GM12874 (cell line): ENCODE data around the gene C10orf62.
A peak's percentile ranks its signal among the peaks of the same experiment; 100 is the strongest.

Source experiments
- TF ChIP-seq, protein P1 (sequence below): IDR thresholded peaks from 2 replicates; pipeline ENCODE4 v1.5.1; 2011; ENCODE audit warnings: low read depth, mild to moderate bottlenecking, control low read depth, low read length, moderate library complexity; ENCODE audit not compliant: insufficient read depth

The C10orf62 gene

DNA sequence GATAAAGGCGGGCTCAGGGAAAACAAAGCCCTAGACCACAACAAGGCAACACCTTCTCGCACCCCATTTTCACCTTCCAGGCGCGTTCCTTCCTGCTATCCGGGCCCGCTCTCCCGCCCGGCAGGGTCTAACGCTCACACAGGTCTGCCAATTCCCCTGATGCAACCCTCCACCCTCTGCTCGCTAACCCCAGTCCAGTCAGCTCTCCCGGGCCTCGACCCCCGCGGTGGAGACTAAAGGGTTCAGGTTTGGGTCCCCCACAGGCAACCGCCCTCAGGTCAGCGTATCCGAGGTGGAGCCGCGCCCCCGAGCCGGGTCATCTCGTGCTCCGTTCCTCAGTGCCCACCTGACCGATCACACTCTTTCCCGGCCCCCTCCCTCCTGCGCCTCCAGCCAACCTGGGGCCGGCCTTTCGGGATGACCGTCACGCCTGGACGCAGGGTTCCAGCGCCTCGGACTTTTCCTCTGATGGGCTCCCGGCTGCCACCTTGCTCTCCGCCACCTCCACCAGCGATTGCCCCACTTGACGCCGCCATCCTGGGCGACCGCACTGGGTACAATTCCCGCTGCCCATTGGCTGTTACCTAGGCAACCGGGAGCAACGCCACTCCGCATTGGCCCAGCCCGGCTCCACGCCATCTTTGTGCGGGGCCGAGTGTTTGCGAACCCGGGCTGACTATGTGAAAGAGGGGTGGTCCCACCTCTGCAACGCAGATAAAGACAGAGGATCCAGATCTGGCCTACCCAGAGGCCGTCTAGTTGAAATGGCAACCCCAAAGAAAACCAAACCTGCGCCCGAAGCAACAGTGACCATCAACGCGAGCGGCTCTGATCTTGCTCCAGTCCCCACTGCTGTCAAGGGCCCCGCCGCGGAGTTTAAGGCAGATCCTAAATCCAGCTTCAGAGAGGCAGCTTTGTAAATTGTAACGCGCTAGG is 43.7 kb downstream of the C10orf62 start, which contains the start of gene MORN4:
Gene MORN4 (minus strand): TSS at position 552 of the 936 bp plus-strand sequence. CDS start 13,847 bp downstream, outside the sequence.
- TF ChIP-seq, protein P1, sequence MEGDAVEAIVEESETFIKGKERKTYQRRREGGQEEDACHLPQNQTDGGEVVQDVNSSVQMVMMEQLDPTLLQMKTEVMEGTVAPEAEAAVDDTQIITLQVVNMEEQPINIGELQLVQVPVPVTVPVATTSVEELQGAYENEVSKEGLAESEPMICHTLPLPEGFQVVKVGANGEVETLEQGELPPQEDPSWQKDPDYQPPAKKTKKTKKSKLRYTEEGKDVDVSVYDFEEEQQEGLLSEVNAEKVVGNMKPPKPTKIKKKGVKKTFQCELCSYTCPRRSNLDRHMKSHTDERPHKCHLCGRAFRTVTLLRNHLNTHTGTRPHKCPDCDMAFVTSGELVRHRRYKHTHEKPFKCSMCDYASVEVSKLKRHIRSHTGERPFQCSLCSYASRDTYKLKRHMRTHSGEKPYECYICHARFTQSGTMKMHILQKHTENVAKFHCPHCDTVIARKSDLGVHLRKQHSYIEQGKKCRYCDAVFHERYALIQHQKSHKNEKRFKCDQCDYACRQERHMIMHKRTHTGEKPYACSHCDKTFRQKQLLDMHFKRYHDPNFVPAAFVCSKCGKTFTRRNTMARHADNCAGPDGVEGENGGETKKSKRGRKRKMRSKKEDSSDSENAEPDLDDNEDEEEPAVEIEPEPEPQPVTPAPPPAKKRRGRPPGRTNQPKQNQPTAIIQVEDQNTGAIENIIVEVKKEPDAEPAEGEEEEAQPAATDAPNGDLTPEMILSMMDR = no peak

DNA sequence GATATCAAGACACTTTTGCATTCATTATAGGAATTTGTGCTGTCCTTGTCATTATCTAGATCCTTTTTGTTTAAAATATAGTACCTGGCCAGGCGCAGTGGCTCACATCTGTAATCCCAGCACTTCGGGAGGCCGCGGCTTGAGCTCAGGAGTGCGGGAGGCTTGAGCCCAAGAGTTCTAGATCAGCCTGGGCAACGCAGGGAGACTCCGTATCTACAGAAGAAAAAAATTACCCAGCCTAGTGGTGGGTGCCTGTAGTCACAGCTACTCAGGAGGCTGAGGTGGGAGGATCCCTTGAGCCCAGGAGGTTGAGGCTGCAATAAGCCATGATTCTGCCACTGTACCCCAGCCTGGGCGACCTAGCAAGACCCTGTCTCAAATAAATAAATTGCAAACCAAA is 44.4 kb downstream of the C10orf62 start:
- TF ChIP-seq, protein P1 = peak; percentile 39; the same call in 1 of the 2 replicates

DNA sequence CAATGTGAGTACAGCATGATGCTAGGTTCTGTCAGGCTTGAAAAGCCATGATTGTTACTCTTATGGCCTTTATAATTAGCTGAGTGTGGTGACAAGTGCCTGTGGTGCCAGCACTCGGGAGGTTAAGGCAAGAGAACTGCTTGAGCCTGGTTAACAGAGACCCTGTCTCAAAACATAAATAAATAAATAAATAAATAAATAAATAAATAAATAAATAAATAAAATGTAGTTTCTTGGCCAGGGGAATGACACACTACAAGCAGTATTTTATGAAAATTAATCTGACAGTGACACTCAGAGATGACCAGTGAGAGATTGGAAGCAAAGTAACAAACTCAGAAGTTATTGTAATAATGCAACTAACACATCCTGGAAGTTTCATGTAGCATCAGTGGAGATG is 46.1 kb downstream of the C10orf62 start:
- TF ChIP-seq, protein P1 = no peak

DNA sequence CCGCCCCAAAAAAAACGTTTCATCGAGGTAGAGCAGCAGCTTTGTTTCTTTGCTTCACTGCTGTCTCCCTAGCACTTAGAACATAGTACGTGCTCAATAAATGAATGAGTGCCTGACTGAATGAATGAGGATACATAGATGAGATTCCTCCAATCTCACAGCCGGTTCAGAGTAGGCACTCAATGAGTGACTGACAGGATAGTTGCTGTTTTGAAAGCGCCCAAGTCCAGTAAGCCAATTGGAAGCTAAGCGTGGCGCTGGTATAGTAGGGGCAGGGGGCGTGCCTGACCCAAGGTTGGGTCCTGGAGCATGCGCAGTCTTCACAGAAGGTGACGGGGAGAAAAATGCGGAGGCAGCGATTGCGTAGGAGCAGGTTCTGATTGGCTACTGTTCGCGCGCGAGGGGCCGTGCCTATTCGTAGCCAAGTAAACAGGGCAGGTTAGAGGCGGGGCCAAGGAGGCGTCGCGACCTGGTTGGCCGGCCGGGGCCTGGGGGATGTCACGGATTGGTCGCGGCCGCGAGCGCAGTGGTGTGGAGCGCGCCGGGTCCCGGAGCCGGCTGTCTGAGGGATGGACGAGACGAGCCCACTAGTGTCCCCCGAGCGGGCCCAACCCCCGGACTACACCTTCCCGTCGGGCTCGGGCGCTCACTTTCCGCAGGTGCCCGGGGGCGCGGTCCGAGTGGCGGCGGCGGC is 50.8 kb downstream of the C10orf62 start, which contains the start of gene PI4K2A:
Gene PI4K2A (plus strand): TSS at position 498 of the 694 bp plus-strand sequence. CDS start 72 bp downstream, at position 570.
- TF ChIP-seq, protein P1 = no peak
